Measurements from ENCODE around the gene PRKG1. TPM values are rescaled to one million over a fixed set of nuclear protein-coding genes. Genes with fewer than 3 reads are reported as not detected.
"Not testable (repeated sequence)": the region's sequence is repeated elsewhere in the genome, so short reads cannot be mapped to it uniquely, and the experiment has no call there.

PRKG1 gene
- total RNA-seq, 2 experiments from 2014 or later = not detected

GRCh38 chr10:52170776-52171175, 1096.5 kb downstream of the PRKG1 start:
- Mint-ChIP-seq H3K27me3 (ENCODE audit: low read depth) (no peaks in the 10 kb centered on the region), H3K36me3 (ENCODE audit: low read depth) (no peaks in the 10 kb centered on the region), H3K27ac (no peak overlapping the region), H3K4me3 (no peak overlapping the region), H3K4me1 (ENCODE audit: low read depth) (no peaks in the 10 kb centered on the region), H3K9me3 (peaks cover 9% of the 10 kb centered on the region)
- CTCF ChIA-PET = no interaction called here
- DNase-seq = no peak
- intact Hi-C loops (cut with micrococcal nuclease) = no loop called here

GRCh38 chr10:52172581-52172980, 1098.3 kb downstream of the PRKG1 start:
- no peak for DNase-seq
- CTCF ChIA-PET = no interaction called here
- H3K36me3 Mint-ChIP-seq (ENCODE audit: low read depth) = no peaks in the 10 kb centered on the region

GRCh38 chr10:52185256-52185655, 1111.0 kb downstream of the PRKG1 start:
- intact Hi-C loops (cut with micrococcal nuclease) = no loop called here
- no peak for DNase-seq
- CTCF ChIA-PET = no interaction called here
- Mint-ChIP-seq H3K27me3 (ENCODE audit: low read depth) (no peaks in the 10 kb centered on the region), H3K9me3 (peaks cover 5% of the 10 kb centered on the region), H3K4me3 (no peak overlapping the region), H3K36me3 (ENCODE audit: low read depth) (no peaks in the 10 kb centered on the region), H3K27ac (no peak overlapping the region), H3K4me1 (ENCODE audit: low read depth) (no peaks in the 10 kb centered on the region)

More at GRCh38 chr10:52172581-52172980, 1098.3 kb downstream of the PRKG1 start:
- no peak overlapping the region for H3K27ac Mint-ChIP-seq
- intact Hi-C loops (cut with micrococcal nuclease) = no loop called here
- H3K4me1 Mint-ChIP-seq (ENCODE audit: low read depth) = no peaks in the 10 kb centered on the region
- no peaks in the 10 kb centered on the region for H3K27me3 Mint-ChIP-seq (ENCODE audit: low read depth)
- H3K4me3 Mint-ChIP-seq = no peak overlapping the region
- H3K9me3 Mint-ChIP-seq = peaks cover 13% of the 10 kb centered on the region

GRCh38 chr10:52187521-52188258, 1113.4 kb downstream of the PRKG1 start:
- H3K4me3 Mint-ChIP-seq = no peak overlapping the region
- intact Hi-C loops (cut with micrococcal nuclease) = no loop called here
- no peak overlapping the region for H3K27ac Mint-ChIP-seq
- no peaks in the 10 kb centered on the region for H3K27me3 Mint-ChIP-seq (ENCODE audit: low read depth)
- H3K36me3 Mint-ChIP-seq (ENCODE audit: low read depth) = no peaks in the 10 kb centered on the region
- no peak for DNase-seq
- no peaks in the 10 kb centered on the region for H3K4me1 Mint-ChIP-seq (ENCODE audit: low read depth)
- CTCF ChIA-PET = no interaction called here
- H3K9me3 Mint-ChIP-seq = peaks cover under 1% of the 10 kb centered on the region

- no peaks in the 10 kb centered on the region for H3K4me1 Mint-ChIP-seq (ENCODE audit: low read depth)
- no peaks in the 10 kb centered on the region for H3K36me3 Mint-ChIP-seq (ENCODE audit: low read depth)
- intact Hi-C loops (cut with micrococcal nuclease) = no loop called here
Measured at GRCh38 chr10:52191049-52191448, 1116.8 kb downstream of the PRKG1 start.

GRCh38 chr10:52194191-52194590, 1119.9 kb downstream of the PRKG1 start:
- H3K27ac Mint-ChIP-seq = no peak overlapping the region
- intact Hi-C loops (cut with micrococcal nuclease) = no loop called here
- no peaks in the 10 kb centered on the region for H3K27me3 Mint-ChIP-seq (ENCODE audit: low read depth)
- H3K36me3 Mint-ChIP-seq (ENCODE audit: low read depth) = no peaks in the 10 kb centered on the region
- no peaks in the 10 kb centered on the region for H3K9me3 Mint-ChIP-seq
- DNase-seq = no peak
- CTCF ChIA-PET = interaction anchor here (0.8 kb wide), 1 partner anchor 42 kb away, joined by 3 read pairs; no protein-coding TSS in a partner anchor
- no peak overlapping the region for H3K4me3 Mint-ChIP-seq
- H3K4me1 Mint-ChIP-seq (ENCODE audit: low read depth) = no peaks in the 10 kb centered on the region

More at GRCh38 chr10:52191049-52191448, 1116.8 kb downstream of the PRKG1 start:
- no peak for DNase-seq
- no peak overlapping the region for H3K27ac Mint-ChIP-seq
- CTCF ChIA-PET = no interaction called here
- H3K4me3 Mint-ChIP-seq = no peak overlapping the region
- no peaks in the 10 kb centered on the region for H3K27me3 Mint-ChIP-seq (ENCODE audit: low read depth)
- no peaks in the 10 kb centered on the region for H3K9me3 Mint-ChIP-seq

GRCh38 chr10:52194716-52195115, 1120.4 kb downstream of the PRKG1 start:
- intact Hi-C loops (cut with micrococcal nuclease) = no loop called here
- Mint-ChIP-seq H3K4me3 (no peak overlapping the region), H3K36me3 (ENCODE audit: low read depth) (no peaks in the 10 kb centered on the region), H3K9me3 (no peaks in the 10 kb centered on the region), H3K27ac (no peak overlapping the region), H3K4me1 (ENCODE audit: low read depth) (no peaks in the 10 kb centered on the region), H3K27me3 (ENCODE audit: low read depth) (no peaks in the 10 kb centered on the region)
- no peak for DNase-seq
- CTCF ChIA-PET = no interaction called here

- Mint-ChIP-seq H3K27ac (no peak overlapping the region), H3K27me3 (ENCODE audit: low read depth) (no peaks in the 10 kb centered on the region), H3K4me1 (ENCODE audit: low read depth) (no peaks in the 10 kb centered on the region), H3K36me3 (ENCODE audit: low read depth) (no peaks in the 10 kb centered on the region), H3K4me3 (no peak overlapping the region), H3K9me3 (no peaks in the 10 kb centered on the region)
- DNase-seq = no peak
- intact Hi-C loops (cut with micrococcal nuclease) = no loop called here
- CTCF ChIA-PET = interaction anchor here (0.6 kb wide), 1 partner anchor 1170 kb away, joined by 4 read pairs; no protein-coding TSS in a partner anchor
Measured at GRCh38 chr10:52197098-52197497, 1122.8 kb downstream of the PRKG1 start.

GRCh38 chr10:52198540-52198939, 1124.3 kb downstream of the PRKG1 start:
- CTCF ChIA-PET = no interaction called here
- no peak for DNase-seq
- no peaks in the 10 kb centered on the region for H3K36me3 Mint-ChIP-seq (ENCODE audit: low read depth)
- no peak overlapping the region for H3K27ac Mint-ChIP-seq
- no peaks in the 10 kb centered on the region for H3K4me1 Mint-ChIP-seq (ENCODE audit: low read depth)
- intact Hi-C loops (cut with micrococcal nuclease) = no loop called here
- H3K4me3 Mint-ChIP-seq = no peak overlapping the region
- H3K9me3 Mint-ChIP-seq = no peaks in the 10 kb centered on the region
- H3K27me3 Mint-ChIP-seq (ENCODE audit: low read depth) = no peaks in the 10 kb centered on the region

- H3K9me3 Mint-ChIP-seq; H3K4me1 Mint-ChIP-seq (ENCODE audit: low read depth); DNase-seq; intact Hi-C loops (cut with micrococcal nuclease); H3K4me3 Mint-ChIP-seq; H3K27ac Mint-ChIP-seq; H3K36me3 Mint-ChIP-seq (ENCODE audit: low read depth); CTCF ChIA-PET; H3K27me3 Mint-ChIP-seq (ENCODE audit: low read depth): not testable (repeated sequence)
Measured at GRCh38 chr10:52204906-52205305, 1130.6 kb downstream of the PRKG1 start.

GRCh38 chr10:52208365-52208764, 1134.1 kb downstream of the PRKG1 start:
- CTCF ChIA-PET = interaction anchor here (0.7 kb wide), 1 partner anchor 8 kb away, joined by 3 read pairs; no protein-coding TSS in a partner anchor
- H3K4me1 Mint-ChIP-seq (ENCODE audit: low read depth) = no peaks in the 10 kb centered on the region
- H3K4me3 Mint-ChIP-seq = no peak overlapping the region
- H3K27me3 Mint-ChIP-seq (ENCODE audit: low read depth) = peaks cover 10% of the 10 kb centered on the region
- H3K36me3 Mint-ChIP-seq (ENCODE audit: low read depth) = no peaks in the 10 kb centered on the region
- DNase-seq = no peak
- H3K27ac Mint-ChIP-seq = no peak overlapping the region
- intact Hi-C loops (cut with micrococcal nuclease) = no loop called here
- H3K9me3 Mint-ChIP-seq = no peaks in the 10 kb centered on the region

- no peaks in the 10 kb centered on the region for H3K4me1 Mint-ChIP-seq (ENCODE audit: low read depth)
- no peak for DNase-seq
- CTCF ChIA-PET = interaction anchor here (1.4 kb wide), 1 partner anchor 9 kb away, joined by 3 read pairs; no protein-coding TSS in a partner anchor
- intact Hi-C loops (cut with micrococcal nuclease) = loop anchor here (10.0 kb wide), 1 partner anchor 335 kb away; no protein-coding TSS in a partner anchor
- peaks cover 10% of the 10 kb centered on the region for H3K27me3 Mint-ChIP-seq (ENCODE audit: low read depth)
- no peaks in the 10 kb centered on the region for H3K36me3 Mint-ChIP-seq (ENCODE audit: low read depth)
- no peaks in the 10 kb centered on the region for H3K9me3 Mint-ChIP-seq
- H3K4me3 Mint-ChIP-seq = no peak overlapping the region
- no peak overlapping the region for H3K27ac Mint-ChIP-seq
Measured at GRCh38 chr10:52210161-52210560, 1135.9 kb downstream of the PRKG1 start.

- intact Hi-C loops (cut with micrococcal nuclease) = loop anchor here (10.0 kb wide), 1 partner anchor 337 kb away; no protein-coding TSS in a partner anchor
Measured at GRCh38 chr10:52212062-52212461, 1137.8 kb downstream of the PRKG1 start.

More at GRCh38 chr10:52212062-52212461, 1137.8 kb downstream of the PRKG1 start:
- Mint-ChIP-seq H3K36me3 (ENCODE audit: low read depth) (no peaks in the 10 kb centered on the region), H3K4me1 (ENCODE audit: low read depth) (no peaks in the 10 kb centered on the region), H3K27ac (no peak overlapping the region), H3K4me3 (no peak overlapping the region), H3K9me3 (no peaks in the 10 kb centered on the region), H3K27me3 (ENCODE audit: low read depth) (no peaks in the 10 kb centered on the region)
- CTCF ChIA-PET = interaction anchor here (0.7 to 1.3 kb wide), 2 partner anchors 9 to 179 kb away, joined by 3 to 4 read pairs; no protein-coding TSS in a partner anchor
- no peak for DNase-seq

Measured in activated naive CD4-positive, alpha-beta T cell treated with anti-CD3 and anti-CD28 coated beads for 36 hours (primary cell).